Esophagus muscularis mucosa (tissue), 4 donors: ENCODE measurements around the gene CDC34. TPM values are rescaled to one million over a fixed set of nuclear protein-coding genes. Genes with fewer than 3 reads are reported as not detected.

Experiments used
- DNase-seq: peaks from one replicate; pipeline ENCODE4 v3.0.0-alpha.2; 2017; ENCODE audit errors: extremely low spot score
- H3K27ac ChIP-seq, 4 donors: fragments of 200-600 bp; sonication (generic); replicated peaks in 1 of 4; 1 replicate in 3 of 4; 2 replicates in 1 of 4; pipeline ENCODE4 v1.5.1; 2016 to 2019; ENCODE audit warnings: mild to moderate bottlenecking in 1 of 4
- H3K27me3 ChIP-seq, 4 donors: fragments of 200-600 bp; sonication (generic); one replicate each; pipeline versions ENCODE4 v1.5.1 to v1.6.0; 2016 to 2019
- H3K36me3 ChIP-seq, 4 donors: fragments of 200-600 bp; sonication (generic); one replicate each; pipeline ENCODE4 v1.5.1; 2016 to 2019
- H3K4me1 ChIP-seq, 4 donors: fragments of 200-600 bp; sonication (generic); one replicate each; pipeline ENCODE4 v1.5.1; 2016 to 2019
- H3K4me3 ChIP-seq, 4 donors: fragments of 200-600 bp; sonication (generic); 1 replicate in 2 of 4; 2 replicates in 2 of 4; pipeline ENCODE4 v1.5.1; 2016 to 2019; ENCODE audit warnings: mild to moderate bottlenecking in 4 of 4, moderate library complexity in 1 of 4
- H3K9me3 ChIP-seq, 4 donors: fragments of 200-600 bp; sonication (generic); 1 replicate in 3 of 4; 2 replicates in 1 of 4; pipeline ENCODE4 v1.5.1; 2016 to 2019
- CTCF ChIP-seq, 3 experiments: fragments of 200-600 bp in 2 of 3; fragments of 450-650 bp in 1 of 3; sonication (generic) in 2 of 3; IDR thresholded peaks; one replicate each; pipeline ENCODE4 v1.5.1; 2017 to 2019; ENCODE audit warnings: antibody characterized with exemption in 3 of 3, mild to moderate bottlenecking in 2 of 3, moderate library complexity in 1 of 3
- EP300 ChIP-seq: sonication (generic); formaldehyde crosslinking; IDR thresholded peaks from one replicate; pipeline ENCODE4 v1.6.1; 2017; ENCODE audit warnings: antibody characterized with exemption
- POLR2A ChIP-seq: fragments of 450-650 bp; IDR thresholded peaks from one replicate; pipeline ENCODE4 v1.6.1; 2017; ENCODE audit warnings: antibody characterized with exemption, moderate library complexity, mild to moderate bottlenecking, low read depth
- POLR2AphosphoS5 ChIP-seq, 2 donors: sonication (generic); formaldehyde crosslinking; IDR thresholded peaks; one replicate each; pipeline ENCODE4 v1.6.1; 2017; ENCODE audit warnings: antibody characterized with exemption in 2 of 2
- WGBS: methylation state at CpG from one replicate; pipeline ENCODE4 v1.1.5; 2018; 5-methylcytosine and 5-hydroxymethylcytosine counted together
- intact Hi-C: fragments of 100-400 bp; cut with DNase I; formaldehyde crosslinking; loops from one replicate; pipeline ENCODE4 v1.15.1; 2023
- total RNA-seq, 4 donors: library from RNA; depleted of rRNA; stranded (reverse); fragments of >200 nt; gene quantifications; one replicate each; pipeline versions ENCODE4 v1.1.0 to v1.2.1, GENCODE V29; 2016

Gene CDC34
- total RNA-seq, 4 donors from 2014 or later: 62.5 to 100 (median 76.2) TPM

- Histone ChIP-seq H3K27ac (no peak overlapping the region), H3K36me3 (no peaks in the 10 kb centered on the region), H3K9me3 (no peaks in the 10 kb centered on the region), H3K27me3 (peaks cover 0 to 14% (median 0%) of the 10 kb centered on the region in 4 donors), H3K4me3 (no peak overlapping the region), H3K4me1 (peaks cover 14 to 22% (median 16%) of the 10 kb centered on the region in 4 donors)
- TF ChIP-seq CTCF (IDR thresholded peaks at IDR 0.05): no peak
- no peak for TF ChIP-seq POLR2AphosphoS5 (IDR thresholded peaks at IDR 0.05)
- 78% methylated on average over 20 of the region's 20 CpGs for WGBS
- intact Hi-C loops: no loop called here
- no peak for DNase-seq
Observed at GRCh38 chr19:554817-555216, 23.3 kb downstream of the CDC34 start.

GRCh38 chr19:555474-555808, 23.9 kb downstream of the CDC34 start:
- Histone ChIP-seq H3K27ac (no peak overlapping the region), H3K4me1 (peaks cover 14 to 22% (median 16%) of the 10 kb centered on the region in 4 donors), H3K9me3 (no peaks in the 10 kb centered on the region), H3K27me3 (peaks cover 0 to 14% (median 0%) of the 10 kb centered on the region in 4 donors), H3K4me3 (no peak overlapping the region), H3K36me3 (no peaks in the 10 kb centered on the region)
- 94% methylated on average over 14 of the region's 14 CpGs for WGBS
- no peak for DNase-seq
- no peak for TF ChIP-seq POLR2A
- no peak for TF ChIP-seq EP300
- TF ChIP-seq CTCF (IDR thresholded peaks at IDR 0.05): no peak
- no peak for TF ChIP-seq POLR2AphosphoS5 (IDR thresholded peaks at IDR 0.05)
- intact Hi-C loops: no loop called here

GRCh38 chr19:556611-557382, 25.2 kb downstream of the CDC34 start:
- peaks cover 0 to 5% (median 0%) of the 10 kb centered on the region in 4 donors for H3K27me3 ChIP-seq
- H3K27ac ChIP-seq: no peak overlapping the region
- 87% methylated on average over 31 of the region's 31 CpGs for WGBS
- no peak overlapping the region for H3K4me3 ChIP-seq
- intact Hi-C loops: no loop called here
- H3K9me3 ChIP-seq: no peaks in the 10 kb centered on the region
- TF ChIP-seq POLR2AphosphoS5 (IDR thresholded peaks at IDR 0.05) (no peak), POLR2A (no peak), EP300 (no peak), CTCF (IDR thresholded peaks at IDR 0.05) (no peak)
- no peak for DNase-seq
- H3K36me3 ChIP-seq: no peaks in the 10 kb centered on the region
- H3K4me1 ChIP-seq: peaks cover 9 to 22% (median 11%) of the 10 kb centered on the region in 4 donors

GRCh38 chr19:558770-559439, 27.3 kb downstream of the CDC34 start:
- peaks cover 9 to 22% (median 11%) of the 10 kb centered on the region in 4 donors for H3K4me1 ChIP-seq
- intact Hi-C loops: no loop called here
- peaks cover 0 to 3% (median 0%) of the 10 kb centered on the region in 4 donors for H3K27me3 ChIP-seq
- H3K36me3 ChIP-seq: no peaks in the 10 kb centered on the region
- 66% methylated on average over 10 of the region's 21 CpGs for WGBS
- H3K4me3 ChIP-seq: no peak overlapping the region
- TF ChIP-seq EP300 (no peak), CTCF (IDR thresholded peaks at IDR 0.05) (no peak), POLR2AphosphoS5 (IDR thresholded peaks at IDR 0.05) (no peak), POLR2A (no peak)
- no peak overlapping the region for H3K27ac ChIP-seq
- no peaks in the 10 kb centered on the region for H3K9me3 ChIP-seq
- DNase-seq: no peak
